ENCODE data around the gene TAF11.
"Not testable (repeated sequence)": the region's sequence is repeated elsewhere in the genome, so short reads cannot be mapped to it uniquely, and the experiment has no call there.

TAF11 gene, protein sequence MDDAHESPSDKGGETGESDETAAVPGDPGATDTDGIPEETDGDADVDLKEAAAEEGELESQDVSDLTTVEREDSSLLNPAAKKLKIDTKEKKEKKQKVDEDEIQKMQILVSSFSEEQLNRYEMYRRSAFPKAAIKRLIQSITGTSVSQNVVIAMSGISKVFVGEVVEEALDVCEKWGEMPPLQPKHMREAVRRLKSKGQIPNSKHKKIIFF

DNA sequence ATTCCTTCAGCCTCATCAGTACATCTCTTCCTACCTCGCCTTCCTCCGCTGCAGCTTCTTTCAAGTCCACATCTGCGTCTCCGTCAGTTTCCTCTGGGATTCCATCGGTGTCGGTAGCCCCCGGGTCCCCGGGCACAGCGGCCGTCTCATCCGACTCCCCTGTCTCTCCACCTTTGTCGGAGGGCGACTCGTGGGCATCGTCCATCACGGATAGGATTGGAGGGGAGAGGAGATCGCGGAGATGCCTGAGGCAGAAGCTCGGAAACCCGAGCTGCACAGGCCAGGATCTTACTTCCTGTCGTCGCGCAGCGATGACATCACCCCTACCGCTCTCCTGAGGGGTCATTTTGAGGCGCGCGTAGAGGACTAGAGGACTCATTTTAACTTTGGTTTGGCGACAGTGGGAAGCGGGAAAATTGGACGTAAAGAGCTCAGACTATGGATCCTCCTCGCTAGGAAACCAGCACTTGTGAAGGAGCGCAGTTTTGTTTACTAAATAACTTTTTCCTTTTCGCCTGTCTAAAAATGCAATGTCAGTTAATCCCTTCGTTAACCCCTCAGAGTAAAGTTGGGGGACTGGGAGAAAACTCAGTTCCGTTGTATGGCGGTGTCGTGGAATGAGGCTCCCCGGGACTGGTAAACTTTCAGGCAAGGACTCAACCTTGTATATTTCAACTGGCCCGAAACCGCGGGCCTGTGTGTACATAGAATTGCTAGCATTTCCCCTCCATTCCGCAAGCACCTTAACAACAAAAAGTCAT, at the start of gene TAF11:
TSS of gene TAF11 (minus strand) at position 290 of the 761 bp plus-strand sequence. CDS start at position 205, 85 bp downstream.
- peak; percentile 83 for DNase-seq

DNA sequence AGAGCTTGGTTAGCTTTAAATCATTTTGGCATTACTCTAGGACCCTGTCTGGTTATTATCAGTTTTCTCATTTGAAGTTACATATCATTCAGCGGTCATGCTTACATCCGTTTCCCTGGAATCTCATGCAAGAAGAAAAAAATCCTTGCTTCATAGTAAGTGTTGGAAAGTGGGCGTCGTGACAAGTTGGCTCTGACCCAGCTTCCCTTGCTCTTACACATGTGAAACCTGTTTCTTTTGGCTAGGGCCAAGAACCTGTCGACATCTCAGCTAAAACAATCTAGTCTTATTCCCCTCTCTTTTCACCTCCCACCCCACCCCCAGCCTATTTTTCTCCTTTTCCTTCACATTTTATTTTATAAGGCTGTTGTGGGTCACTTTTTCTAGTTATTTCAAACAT, 46.7 kb upstream of the TAF11 start:
- no peak for DNase-seq

DNA sequence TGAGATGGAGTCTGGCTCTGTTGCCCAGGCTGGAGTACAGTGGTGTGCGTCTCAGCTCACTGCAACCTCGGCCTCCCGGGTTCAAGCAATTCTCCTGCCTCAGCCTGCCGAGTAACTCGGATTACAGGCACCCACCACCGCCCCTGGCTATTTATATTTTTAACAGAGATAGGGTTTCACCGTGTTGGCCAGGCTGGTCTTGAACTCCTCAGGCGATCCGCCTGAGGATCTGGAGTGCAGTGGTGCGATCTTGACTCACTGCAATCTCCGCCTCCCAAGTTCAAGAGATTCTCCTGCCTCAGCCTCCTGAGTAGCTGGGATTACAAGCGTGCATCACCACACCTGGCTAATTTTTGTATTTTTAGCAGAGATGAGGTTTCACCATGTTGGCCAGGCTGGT, 44.4 kb upstream of the TAF11 start:
- not testable (repeated sequence) for DNase-seq

DNA sequence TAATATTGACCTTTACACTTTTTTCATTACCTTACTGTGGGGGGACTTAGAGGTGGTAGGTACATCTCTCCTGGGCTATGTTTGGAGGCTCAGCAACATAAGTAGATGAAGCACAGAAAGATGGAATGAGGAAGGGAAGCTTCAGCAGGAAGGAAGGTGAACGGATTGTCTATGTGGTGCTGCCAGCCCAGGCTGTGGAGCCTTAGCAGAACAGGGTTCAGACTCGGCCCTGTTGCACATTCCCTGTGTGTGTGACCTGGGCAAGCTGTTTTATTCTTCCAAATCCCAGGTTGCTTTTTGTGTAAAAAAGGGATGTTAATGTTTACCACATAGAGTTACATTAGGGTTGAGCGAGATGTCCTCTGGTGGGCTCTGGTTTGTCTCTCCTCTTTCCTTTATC, 42.4 kb upstream of the TAF11 start:
- DNase-seq: no peak

DNA sequence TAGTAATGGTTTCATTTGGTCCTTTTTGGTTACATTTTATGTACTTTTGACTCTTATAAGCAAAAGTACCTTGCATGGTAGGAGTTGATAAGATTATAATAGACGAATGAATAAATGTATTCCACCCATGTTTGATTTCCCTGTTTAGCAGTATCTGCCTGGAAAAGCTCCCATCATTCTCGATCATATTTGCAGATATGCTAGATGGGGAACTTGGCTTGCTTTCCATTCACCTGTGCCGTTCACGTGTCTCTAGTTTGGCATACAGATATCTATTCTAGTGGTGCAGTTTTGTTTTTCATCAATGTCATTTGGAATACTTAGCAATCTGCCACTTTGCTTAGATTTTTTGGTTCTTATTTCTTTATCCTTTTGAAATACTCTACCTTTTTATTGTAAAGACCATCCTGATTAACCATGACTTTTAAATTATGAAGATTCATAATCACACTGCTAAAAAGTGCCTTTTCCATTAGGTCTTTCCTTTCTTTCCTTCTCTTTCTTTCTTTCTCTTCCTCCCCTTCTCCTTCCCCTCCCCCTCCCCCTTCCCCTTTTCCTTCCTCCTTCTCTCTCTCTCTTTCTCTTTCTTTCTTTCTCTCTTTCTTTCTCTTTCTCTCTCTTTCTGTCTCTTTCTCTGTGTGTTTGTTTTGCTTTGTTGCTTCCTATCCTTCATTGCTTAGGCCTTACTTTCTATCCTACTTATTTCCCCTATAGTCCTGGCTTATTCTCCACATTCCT, 41.6 kb upstream of the TAF11 start:
- no peak for DNase-seq

DNA sequence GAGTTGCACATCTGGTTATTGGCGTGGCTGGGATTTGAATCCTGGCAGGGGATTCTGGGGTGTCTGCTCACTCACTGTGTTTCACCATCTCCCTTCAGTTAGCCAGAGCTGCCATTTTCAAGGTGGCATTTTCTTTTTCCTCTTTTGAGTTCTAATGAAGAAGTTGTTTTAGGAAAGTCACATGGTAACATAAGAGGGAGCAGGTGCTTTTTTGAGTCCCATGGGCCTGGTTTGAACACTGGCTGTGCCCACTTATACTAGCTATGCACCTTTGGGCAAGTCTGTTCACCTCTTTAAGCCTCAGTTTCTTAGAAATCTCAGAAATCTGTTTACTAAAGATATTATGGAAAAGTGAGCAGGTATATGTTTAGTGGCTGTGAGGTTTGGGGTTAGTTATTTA, 40.9 kb upstream of the TAF11 start:
- no peak for DNase-seq

DNA sequence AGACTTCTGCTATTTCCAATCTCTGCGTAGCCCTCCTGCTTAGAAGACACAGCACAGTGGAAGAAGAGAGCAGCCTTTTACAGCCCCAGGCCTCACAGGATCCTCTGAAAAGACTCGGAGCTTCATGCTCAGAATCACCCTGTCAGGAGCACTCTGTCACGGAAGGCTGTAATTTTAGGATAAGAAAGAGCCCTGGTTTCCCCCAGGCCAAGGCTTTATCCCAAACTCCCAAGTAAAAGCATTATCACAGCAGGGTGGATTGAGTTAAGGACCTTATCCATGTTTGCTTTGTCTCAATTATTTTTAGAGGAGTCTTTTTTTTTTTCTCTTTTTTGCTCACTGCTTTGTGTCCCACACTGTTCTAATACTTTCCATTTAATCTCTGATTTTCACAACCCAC, 40.4 kb upstream of the TAF11 start:
- no peak for DNase-seq

DNA sequence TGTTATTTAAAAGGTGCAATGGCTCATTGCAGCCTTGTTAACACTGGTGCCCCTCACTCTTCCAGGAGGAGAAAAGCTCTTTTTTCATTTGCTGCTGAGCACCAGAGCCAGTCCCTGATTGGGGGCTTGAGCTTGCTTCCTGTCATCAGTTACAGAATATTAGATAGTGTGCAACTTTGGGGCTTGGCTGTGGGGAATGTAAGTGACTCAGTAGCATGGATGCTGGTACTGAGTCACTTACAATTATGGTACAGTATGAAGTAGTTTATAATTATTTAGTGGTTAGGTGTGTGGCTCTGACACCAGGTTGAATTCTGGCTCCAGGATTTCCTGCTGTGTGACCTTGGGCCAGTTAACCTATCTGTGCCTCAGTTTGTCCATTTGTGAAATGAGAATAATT, 38.8 kb upstream of the TAF11 start:
- no peak for DNase-seq

DNA sequence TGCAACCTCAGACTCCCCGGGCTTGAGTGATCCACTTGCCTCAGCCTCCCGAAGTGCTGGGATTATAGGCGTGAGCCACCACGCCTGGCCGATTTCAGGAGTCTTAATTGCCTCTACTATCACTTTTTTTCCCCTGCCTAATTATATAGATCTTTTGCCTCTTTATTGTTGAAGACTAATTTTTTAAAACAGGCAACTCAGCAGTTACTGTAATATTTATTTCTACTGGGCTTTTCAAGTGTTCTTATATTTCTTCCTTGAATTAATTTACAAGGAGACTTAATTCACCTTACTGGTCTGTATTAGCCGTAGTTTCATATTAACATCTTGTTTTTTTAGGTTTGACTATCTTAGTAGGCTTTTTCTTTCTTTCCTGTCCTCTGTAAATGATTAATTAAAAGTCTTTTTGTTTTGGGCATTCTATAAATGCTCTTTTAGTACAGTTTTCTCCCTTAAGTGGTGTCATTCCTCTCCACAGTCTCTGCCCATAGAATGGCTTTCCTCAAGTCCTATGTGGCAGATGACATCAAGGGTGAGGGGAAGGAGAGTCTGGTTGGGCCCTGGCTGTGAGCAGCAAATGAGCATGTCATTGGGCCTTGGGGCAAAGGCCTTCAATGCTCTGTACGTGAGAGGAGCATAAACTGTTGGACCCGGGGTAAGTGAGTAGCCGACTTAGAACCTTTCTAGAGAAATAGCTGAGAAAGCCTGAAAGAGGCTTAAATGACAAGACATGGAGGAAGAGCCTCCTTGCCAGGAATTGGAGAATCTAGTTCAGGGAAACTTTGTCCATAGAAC, 37.2 kb upstream of the TAF11 start:
- no peak for DNase-seq

DNA sequence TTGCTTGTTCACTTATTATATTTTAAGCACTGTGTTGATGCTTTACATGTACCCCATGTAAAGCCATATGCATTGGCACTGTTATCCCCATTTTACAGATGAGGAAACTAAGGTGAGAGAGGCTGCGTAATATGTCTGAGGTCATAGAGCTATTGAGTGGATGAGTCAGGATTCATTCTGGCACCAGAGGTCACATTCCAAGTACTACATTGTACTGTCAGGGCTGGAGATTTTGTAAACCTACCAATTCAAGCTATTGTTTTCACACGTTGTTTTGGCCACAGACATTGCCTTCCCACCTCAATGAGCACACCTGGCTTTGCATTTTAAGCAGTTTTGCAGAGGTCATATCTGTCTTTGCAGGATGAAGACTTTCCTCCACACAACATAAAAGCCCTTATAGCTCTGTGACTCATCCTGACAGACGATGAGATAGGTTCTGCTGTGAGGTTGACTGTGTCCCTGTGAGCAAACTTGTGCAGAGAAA, 34.4 kb upstream of the TAF11 start:
- DNase-seq: no peak

DNA sequence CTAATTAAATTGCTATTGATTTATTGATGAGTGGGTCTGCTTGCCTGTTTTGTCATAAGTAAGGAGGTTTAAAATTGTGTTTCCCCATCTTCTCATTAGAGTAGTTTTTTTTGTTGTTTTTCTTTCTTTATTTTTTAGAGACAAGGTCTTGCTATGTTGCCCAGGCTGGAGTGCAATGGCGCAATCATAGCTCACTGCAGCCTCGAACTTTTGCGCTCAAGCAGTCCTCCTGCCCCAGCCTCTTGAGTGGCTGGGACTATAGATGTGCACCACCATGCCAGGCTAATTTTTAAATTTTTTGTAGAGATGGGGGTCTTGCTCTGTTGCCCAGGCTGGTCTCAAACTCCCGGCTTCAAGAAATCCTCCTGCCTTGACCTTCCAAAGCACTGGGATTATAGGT, 32.3 kb upstream of the TAF11 start:
- DNase-seq: no peak

DNA sequence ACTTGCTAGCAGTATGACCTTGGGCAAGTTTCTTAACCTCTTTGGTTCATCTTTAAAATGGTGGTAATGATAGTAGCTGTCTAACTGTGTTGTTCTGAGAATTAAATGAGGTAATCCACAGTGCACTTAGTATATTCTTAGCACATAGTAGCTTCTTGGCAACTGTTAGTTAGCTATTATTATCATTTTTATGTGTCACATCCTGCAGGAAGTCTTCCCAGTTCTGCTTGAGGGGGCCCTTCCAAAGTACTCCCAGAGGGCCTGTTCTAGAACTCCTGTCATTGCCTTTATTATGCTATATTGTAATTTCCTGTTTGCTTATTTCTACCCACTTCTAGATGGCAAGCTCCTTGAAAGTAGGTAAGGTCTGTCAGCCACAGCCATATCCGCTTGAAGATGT, 31.8 kb upstream of the TAF11 start:
- DNase-seq: no peak

DNA sequence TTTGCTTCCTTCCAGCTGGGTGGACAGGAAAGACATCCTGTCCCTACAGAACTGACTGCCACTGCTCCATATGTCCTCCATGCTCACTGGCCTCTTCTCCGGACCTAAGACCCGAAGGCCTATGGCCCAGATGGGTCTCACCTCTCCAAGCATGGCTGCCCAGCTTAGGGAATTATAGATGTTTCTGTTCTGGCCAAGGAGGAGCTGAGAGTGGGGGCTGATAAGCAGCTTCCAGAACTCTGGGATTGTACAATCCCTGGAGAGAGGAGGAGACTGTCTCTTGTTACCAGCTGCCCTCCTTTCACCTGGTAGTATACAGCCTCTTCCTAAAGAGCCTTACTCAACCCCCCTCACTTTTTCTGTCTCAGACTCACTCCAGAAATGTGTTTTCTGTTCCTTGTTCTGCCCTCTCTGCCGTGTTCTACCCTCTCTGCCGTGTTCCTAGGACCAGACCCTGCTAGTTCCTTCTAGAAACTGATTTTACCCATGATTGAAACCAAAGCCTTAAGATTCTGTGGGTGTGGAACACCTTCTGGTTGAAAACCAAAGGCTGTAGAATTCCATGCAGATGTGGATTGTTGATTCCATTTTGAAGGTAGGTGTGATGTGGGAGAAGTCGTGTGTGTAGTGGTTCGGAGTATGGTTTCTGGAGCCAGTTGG, 29.9 kb upstream of the TAF11 start:
- DNase-seq: no peak

DNA sequence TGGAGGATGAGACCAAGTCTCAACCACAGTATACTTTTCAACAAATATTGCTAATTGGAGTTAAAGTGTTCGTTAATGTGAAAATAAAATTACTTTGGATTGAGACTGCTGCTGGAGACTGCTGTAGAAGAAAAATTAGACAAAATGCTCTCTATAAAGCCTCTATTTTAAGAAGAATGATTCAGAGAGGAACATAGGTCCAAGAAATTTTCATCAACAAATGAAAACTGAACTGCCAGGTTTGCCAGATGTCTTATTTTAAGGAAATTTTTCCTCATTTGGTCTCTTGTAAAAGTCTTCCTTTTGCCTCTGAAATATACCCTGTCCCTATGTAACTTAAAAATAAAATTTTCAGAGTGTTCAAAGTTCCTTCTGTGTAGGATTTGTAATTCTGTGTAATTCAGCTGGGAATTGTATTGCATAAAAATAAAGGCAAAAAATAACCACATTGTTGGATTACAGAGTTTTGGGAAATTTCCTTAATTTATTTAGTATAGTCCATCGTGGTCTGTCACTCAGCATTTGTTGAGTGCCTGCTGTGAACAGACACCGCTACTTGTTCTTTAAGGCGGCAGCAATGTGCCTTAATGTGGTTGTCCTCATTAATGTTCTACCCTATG, 28.6 kb upstream of the TAF11 start:
- no peak for DNase-seq

DNA sequence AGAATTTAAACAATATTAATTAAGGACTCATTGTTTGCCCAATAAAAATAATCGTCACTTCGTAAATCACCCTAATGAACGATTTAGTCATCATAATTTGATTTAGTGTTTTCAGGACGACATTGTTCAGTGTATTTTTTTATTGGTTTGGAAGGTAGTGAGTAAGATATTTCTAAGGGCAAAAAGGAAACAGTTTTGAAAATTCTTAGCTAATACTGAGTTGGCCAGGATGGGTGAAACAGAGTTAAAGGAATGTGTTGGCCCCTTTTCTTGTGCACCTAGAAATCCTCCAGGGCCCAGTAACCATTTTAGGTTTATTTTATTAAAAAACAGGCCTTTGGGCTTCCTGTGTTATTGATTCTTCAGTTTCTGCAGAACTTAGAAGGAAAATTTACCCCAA, 26.5 kb upstream of the TAF11 start:
- DNase-seq: no peak

DNA sequence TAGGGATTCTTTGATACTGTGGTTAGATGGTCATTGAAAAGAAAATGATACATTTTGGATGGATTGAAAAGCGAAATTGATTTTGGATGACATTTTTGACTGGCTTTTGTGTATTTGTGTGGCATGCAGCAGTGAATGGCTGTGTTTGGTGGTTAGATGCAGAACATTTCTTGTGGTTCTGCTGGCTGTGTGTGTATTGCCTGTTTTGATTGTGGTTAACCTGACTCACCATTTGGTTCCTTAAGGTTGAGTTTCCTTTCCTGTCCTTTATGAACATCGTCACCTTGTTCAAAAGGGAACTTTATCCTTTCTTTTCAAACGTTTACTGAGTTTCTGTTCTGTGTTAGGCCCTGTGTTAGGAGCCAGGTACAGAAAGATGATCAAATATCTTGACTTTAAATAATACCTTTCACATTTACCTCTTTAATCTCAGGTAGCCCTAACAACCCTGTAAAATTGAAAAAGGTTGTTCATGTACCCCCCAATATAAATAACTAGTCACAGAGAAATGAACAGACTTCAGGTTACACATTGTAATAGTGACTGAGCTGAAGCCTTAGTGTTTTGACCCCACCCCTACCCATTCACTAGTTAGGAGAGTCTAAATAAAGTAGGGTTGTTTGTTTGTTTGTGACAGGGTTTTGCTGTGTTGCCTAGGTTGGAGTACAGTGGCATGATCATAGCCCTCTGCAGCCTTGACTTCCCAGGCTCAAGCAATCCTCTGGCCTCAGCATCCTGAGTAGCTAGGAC, 25.0 kb upstream of the TAF11 start:
- no peak for DNase-seq

DNA sequence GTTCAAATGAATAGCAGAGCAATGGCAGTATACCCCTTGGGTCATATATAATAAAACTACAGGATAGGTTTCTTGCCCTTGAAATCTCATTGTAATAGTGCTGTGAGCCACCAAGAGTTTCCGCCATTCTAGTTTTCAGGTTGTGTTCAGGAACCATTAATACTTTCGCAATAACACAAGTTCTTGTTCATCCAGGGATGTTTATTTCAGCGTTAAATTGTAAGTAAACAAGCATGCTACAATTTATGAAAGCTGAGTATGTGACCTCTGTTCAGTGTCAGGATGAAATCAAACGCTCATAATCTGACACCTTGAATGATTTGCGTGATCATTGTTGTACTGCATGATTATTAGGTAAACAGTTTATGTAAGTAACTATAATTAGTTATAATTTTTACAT, 24.0 kb upstream of the TAF11 start:
- no peak for DNase-seq

DNA sequence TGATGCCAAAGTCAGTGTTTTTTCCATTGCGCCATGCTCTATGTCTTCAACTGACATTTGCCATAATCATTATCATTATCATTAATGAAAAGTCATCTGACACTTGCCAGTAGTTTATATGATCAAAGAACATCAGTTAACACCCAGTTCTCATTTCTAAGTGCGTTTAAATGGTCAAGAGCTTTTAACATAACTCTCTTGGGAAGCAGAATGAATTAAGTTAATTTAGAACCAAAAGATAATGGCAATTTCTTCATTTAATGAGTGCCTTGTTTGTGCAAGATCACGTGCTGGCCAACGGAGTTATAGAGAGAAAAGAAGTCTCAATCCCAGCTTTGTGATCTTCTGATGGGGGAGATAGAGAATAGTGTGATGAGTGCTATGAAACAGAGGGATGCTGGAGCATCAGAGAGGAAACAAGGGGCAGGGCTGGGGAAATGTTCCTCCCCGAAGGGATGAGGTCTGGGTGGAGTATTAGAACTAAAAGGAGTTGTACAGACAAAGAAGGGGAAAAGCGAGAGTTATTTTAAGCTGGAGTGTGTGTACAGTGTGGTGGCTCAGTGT, 21.6 kb upstream of the TAF11 start:
- no peak for DNase-seq

DNA sequence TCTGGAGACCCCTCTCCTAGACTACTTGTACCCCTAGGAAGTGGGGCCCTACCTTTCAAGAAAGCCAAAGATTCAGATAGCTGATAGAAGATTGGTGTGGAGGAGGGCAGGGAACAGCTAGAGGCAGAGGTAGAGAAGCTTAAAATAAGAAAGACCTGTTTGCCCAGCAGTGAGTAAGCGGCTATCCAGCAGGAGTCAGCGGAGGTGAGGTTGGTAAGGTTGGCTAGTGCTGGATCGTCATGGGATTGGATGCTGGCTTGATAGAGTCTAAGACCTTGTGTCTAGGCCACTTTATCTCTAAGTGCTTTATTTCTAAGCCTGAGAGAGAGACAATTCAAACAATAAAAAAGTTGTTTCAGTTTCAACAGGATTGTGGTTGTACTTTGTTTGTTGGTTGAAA, 20.4 kb upstream of the TAF11 start:
- DNase-seq: no peak

DNA sequence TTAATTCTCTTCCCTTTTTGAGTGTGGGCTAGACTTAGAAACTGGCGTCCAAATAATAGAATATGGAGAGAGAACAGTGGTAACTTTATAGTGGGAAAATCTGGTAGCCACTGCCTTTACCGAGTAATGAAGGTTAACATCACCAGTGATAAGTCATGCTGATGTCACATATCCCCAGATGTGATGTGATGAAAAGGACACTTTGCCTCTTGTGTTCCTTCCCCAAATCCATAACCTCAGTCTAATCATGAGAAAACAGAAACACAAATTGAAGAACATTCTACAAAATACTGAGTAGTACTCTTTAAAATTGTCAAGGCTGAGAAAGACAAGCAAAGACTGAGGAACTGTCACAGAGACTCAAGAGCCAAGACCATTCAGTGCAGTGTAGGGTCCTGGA, 19.0 kb upstream of the TAF11 start:
- DNase-seq: no peak

DNA sequence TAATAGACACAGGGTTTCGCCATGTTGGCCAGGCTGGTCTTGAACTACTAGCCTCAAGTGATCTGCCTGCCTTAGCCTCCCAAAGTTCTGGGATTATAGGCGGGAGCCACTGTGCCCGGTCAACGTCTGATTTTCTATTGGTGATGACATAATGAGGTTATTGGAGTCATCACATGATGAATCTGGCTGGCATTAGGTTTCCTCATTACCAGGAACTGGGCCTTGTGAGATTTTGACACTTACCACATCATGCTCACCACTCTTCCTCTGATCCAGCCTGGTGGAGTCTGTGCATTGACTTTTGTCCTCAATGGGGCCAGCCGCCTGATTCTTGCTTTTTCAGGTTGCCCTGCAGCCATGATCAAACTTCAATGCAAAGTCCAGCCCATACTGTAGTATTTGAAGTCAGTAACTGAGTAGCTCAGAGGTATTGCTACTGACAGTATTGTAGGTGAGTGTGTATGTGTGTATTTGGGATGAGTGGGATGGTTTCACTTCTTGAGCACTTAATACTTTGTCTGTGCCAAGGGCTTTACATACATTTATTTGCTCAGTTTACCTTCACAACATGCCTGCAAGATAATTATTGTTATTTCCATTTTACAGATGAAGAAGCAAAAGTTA, 17.3 kb upstream of the TAF11 start:
- DNase-seq: no peak
